ENCODE data around the gene ASAP2.
A peak's percentile ranks its signal among the peaks of the same experiment; 100 is the strongest.

Gene ASAP2

GRCh38 chr2:9330612-9331270 lies 124.1 kb downstream of the ASAP2 start:
- DNase-seq: no peak

- no peak for DNase-seq
These were observed 125.1 kb downstream of the ASAP2 start for GRCh38 chr2:9331704-9332103.

- DNase-seq: no peak
These were observed 125.7 kb downstream of the ASAP2 start for GRCh38 chr2:9332136-9332852.

GRCh38 chr2:9332853-9333245 lies 126.2 kb downstream of the ASAP2 start:
- no peak for DNase-seq

- DNase-seq: peak; percentile 4 to 13
These were observed 127.1 kb downstream of the ASAP2 start for GRCh38 chr2:9333591-9334171.

- DNase-seq: no peak
These were observed 128.1 kb downstream of the ASAP2 start for GRCh38 chr2:9334761-9335160.

- no peak for DNase-seq
These were observed 128.8 kb downstream of the ASAP2 start for GRCh38 chr2:9335322-9335832.

GRCh38 chr2:9336241-9336575 lies 129.6 kb downstream of the ASAP2 start:
- DNase-seq: no peak

- no peak for DNase-seq
These were observed 130.1 kb downstream of the ASAP2 start for GRCh38 chr2:9336576-9337314.

GRCh38 chr2:9337901-9338300 lies 131.3 kb downstream of the ASAP2 start:
- DNase-seq: no peak

- DNase-seq: no peak
These were observed 134.8 kb downstream of the ASAP2 start for GRCh38 chr2:9341337-9341887.

- DNase-seq: no peak
These were observed 136.0 kb downstream of the ASAP2 start for GRCh38 chr2:9342659-9343058.

- no peak for DNase-seq
These were observed 136.9 kb downstream of the ASAP2 start for GRCh38 chr2:9343524-9343923.

GRCh38 chr2:9344434-9344833 lies 137.8 kb downstream of the ASAP2 start:
- no peak for DNase-seq

- no peak for DNase-seq
These were observed 138.7 kb downstream of the ASAP2 start for GRCh38 chr2:9345343-9345742.

GRCh38 chr2:9345997-9346396 lies 139.4 kb downstream of the ASAP2 start:
- no peak for DNase-seq

- no peak for DNase-seq
These were observed 140.3 kb downstream of the ASAP2 start for GRCh38 chr2:9346885-9347284.

- no peak for DNase-seq
These were observed 140.8 kb downstream of the ASAP2 start for GRCh38 chr2:9347411-9347881.

- no peak for DNase-seq
These were observed 147.7 kb downstream of the ASAP2 start for GRCh38 chr2:9354318-9354717.

- DNase-seq: no peak
These were observed 148.7 kb downstream of the ASAP2 start for GRCh38 chr2:9355270-9355669.

GRCh38 chr2:9355716-9356115 lies 149.1 kb downstream of the ASAP2 start:
- no peak for DNase-seq

- no peak for DNase-seq
These were observed 149.6 kb downstream of the ASAP2 start for GRCh38 chr2:9356261-9356660.

GRCh38 chr2:9358846-9359245 lies 152.2 kb downstream of the ASAP2 start:
- DNase-seq: no peak

Measured in AML-193 (cell line).